Pulmonary artery endothelial cell (primary cell): ENCODE results near the gene SFT2D1. TPM values are rescaled to one million over a fixed set of nuclear protein-coding genes. Genes with fewer than 3 reads are reported as not detected.

Experiments used
- DNase-seq: peaks from one replicate; pipeline ENCODE4 v3.0.0-alpha.2; 2011; ENCODE audit warnings: low read depth, low spot score
- total RNA-seq: library from RNA; depleted of rRNA; stranded (reverse); fragments of >200 nt; gene quantifications from 2 replicates; pipeline ENCODE4 v1.2.3, GENCODE V29; 2014

SFT2D1 gene
- total RNA-seq, 1 donor from 2014 or later, result 27.9 TPM

- no peak for DNase-seq
These were observed 35.0 kb downstream of the SFT2D1 start for GRCh38 chr6:166307082-166308032.

GRCh38 chr6:166306378-166307081 lies 35.8 kb downstream of the SFT2D1 start:
- DNase-seq, result no peak

DNA sequence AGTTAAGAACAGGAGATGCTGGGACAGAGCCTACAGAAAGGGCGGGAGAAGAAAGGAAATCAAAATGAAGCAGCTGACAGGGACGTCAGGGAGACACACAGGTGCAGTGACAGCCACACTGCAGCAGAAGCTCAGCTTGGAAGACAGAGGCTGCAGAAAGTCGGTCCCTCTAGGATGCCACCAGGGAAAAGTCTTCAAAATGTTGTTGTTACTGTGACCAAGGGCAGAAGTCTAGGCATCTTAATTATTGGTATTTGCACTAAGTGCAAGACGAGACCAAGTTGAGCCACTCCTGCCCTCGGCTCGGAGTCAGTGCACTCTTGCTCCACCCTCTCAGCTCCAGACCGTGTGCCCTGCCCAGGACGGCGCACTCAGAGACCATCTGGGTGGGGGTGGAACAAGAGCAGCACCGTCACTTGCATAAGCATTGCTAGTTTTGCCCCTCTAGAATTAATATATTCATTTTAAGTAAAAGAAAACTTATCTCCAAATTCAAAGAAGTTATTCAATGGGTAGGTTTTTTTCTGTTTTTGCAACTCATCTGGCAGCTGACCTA lies 36.7 kb downstream of the SFT2D1 start:
- no peak for DNase-seq

DNA sequence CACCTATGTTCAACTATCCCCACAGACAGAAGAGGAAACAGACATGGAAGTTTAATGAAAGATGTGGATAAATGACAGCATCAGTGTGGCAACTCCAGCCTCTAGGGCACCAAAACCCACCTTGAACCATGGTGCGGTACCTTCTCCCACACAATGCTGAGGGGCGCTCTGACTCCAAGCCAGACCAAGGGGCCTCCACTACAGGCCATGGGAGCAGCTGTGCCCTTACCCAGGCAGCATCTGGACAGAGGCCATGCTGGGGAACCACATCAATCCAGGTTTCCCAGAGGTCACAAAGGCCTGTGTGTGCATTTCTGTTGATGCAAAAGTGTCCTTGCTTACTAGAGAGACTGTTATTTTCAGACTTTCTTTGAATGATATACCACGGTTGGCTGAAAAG lies 38.2 kb downstream of the SFT2D1 start:
- no peak for DNase-seq

GRCh38 chr6:166301611-166302529 lies 40.5 kb downstream of the SFT2D1 start:
- no peak for DNase-seq

GRCh38 chr6:166300357-166300987 lies 41.9 kb downstream of the SFT2D1 start:
- DNase-seq, result no peak

DNA sequence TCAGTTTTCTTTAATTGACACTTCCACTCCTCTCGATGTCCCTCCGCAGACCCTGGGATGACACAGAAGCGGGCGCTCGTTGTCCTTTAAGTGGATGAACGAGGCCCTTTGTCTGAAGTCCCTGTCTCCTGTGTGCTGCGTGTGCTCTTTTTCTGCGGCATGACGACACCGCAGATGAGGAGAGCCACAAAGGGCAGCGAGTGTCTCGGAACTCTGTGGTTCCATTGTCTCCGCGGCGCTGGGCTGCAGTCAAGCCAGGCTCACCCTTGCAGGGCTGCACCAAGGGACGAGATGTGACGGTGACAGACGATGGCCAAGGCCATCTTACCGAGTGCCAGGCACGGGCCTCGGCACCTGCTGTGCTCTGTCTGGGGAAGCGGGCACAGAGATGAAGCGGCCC lies 44.7 kb downstream of the SFT2D1 start:
- DNase-seq, result no peak

DNA sequence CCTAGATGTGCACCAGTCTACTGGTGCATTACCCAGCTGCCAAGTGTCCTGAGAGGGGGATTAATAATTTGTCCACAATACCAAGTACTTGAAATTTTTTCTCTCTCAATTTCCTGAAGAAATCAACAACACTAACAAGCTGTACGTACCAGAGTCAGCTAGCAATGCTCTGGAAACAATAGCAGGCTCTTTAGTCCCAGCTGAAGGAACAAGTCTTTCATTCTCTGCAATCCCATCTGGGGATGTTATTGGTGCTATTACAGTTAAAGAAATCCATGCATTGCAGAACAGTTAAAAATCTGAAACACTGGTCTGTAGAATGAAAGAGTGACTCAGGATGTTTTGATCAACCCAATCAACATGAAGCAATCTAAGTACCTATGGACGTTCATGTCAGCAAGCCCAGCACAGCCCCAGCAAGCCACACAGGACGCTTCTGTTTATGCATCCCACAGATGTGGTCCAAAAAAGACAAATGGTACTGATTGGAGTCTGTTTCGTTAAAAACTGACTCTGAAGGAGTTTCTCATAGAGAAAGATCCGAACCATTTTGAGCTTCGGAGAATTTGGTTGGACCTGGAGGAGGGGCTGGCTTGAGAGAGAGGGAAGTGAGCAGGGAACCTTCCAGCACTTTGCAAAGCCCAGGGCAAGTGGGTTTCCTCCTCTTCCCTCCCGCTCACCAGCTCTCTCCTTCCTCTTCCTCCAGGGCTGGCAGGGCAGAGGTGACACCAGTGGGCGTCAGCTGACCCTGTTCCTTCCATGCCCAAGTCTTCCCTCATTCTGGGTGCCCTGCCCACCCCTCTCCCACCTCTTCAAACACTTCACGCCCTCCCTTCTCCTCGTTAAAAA lies 46.1 kb downstream of the SFT2D1 start:
- DNase-seq, result no peak

GRCh38 chr6:166293731-166294584 lies 48.4 kb downstream of the SFT2D1 start:
- no peak for DNase-seq

GRCh38 chr6:166289207-166290060 lies 52.9 kb downstream of the SFT2D1 start:
- no peak for DNase-seq

GRCh38 chr6:166286839-166287271 lies 55.5 kb downstream of the SFT2D1 start:
- no peak for DNase-seq

DNA sequence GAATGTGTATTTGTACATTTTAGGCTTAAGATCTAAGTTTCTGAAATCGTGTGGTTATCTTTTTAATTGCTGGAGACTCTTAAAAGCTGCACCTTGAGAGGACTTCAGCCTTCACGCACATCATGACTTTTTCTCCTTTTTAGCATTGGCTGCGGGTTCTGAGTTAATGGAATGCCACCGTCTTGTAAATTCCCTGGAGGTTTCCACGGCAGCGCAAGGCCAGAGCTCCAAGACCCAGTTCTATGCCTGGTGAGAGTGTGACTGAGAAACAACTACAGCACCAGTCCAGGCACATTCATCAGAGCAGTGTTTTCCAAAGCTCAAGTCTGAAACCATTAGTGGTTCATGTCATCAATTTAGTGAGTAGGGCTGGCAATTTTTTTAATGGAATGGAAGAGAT lies 57.1 kb downstream of the SFT2D1 start:
- no peak for DNase-seq

DNA sequence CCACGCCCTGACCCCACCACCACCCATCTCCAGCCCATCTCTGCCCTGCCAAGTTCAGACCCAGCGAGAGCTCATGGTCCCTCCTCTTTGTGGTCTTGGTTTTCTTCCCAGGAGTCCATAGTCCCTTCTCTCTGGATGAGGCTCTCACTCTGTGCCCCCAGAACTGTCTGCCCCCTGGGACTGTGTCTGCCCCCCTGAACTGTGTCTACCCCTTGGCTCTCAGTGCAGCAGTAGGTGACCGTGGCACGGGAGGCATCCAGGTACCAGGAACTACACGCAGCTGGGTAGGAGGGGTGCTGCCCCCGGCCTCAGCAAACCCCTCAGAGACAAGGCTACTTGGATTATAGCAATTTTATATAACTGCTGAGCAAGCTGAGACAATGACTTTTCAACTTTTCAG lies 57.7 kb downstream of the SFT2D1 start:
- DNase-seq, result no peak

DNA sequence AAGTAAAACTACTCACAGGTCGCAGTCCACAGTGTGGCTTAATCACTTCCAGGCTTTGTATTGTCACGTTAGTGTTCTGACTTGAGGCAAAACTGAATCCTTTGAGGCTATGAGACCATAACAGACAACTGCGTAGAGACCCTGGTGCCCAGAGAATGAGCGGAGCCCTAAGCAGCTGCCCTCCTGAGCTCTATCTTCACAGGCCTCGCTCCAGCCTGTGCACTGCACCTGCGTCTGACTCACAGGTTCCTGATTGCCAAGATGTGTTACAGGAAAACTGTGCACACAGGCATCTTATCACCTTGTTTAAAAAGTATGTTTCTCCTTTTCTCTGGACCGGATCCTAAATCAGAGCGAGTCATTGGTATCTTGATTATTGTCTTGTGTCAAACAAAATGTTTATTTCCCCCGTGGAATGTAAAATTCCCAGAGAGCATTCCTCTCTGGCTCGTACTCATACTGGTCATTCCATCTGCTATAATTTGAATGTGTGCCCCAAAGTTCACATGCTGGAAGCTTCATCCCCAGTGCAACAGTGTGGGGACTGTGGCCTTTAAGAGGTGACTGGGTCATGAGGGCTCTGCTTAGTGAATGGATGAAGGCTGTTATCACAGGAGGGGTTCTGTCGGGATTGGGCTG lies 59.8 kb downstream of the SFT2D1 start:
- no peak for DNase-seq

DNA sequence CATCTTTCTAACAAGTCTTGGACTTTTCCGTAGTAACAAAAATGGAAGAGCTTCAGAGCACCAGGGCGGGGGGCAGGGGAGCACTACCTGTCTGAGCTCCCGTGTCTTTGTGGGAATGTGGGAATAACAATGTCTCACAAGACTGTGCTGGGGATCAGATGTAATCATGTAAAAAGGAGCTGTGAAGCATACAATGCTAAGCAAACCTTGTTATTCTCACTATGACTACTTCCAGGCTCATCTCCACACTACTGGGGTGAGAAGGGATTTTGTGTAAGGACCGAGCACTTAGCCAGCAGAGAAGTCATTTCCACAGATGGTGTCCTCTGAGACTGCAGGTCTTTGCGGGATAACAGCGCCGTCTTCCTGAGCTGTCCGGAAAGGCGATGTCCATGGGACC lies 61.2 kb downstream of the SFT2D1 start:
- no peak for DNase-seq

- DNase-seq, result no peak
These were observed 63.0 kb downstream of the SFT2D1 start for GRCh38 chr6:166279393-166279679.

DNA sequence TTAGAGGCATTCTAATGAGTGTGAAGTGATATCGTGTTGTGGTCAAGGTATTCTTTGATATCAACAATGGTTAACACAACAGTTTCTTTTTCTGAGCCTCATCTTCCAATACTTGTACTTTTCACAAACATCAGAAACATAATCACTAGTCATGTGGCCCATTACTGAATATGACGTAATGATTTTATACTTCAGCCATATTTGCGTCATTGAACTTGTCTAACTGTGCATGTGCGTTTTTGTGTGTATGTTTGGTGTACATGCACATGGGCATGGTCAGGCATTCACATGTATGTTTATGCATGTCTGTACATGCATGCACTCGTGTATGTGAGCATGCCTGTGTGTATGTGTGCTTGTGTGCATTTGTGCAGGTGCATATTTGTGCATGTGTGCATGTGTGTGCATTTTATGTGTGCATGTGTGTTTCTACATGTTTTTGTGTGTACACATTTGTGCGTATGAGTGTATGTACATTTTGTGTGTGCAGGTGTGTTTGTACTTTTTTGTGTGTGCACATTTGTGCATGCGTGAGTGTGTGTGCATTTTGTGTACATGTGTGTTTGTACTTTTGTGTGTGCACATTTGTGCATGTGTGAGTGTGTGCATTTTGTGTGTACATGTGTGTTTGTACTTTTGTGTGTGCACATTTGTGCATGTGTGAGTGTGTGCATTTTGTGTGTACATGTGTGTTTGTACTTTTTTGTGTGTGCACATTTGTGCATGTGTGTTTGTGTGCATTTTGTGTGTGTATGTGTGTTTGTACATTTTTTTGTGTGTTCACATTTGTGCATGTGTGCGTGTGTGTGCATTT lies 63.6 kb downstream of the SFT2D1 start:
- no peak for DNase-seq
